HFF-Myc (cell line): ENCODE measurements around the gene TMEM61.
A peak's percentile ranks its signal among the peaks of the same experiment; 100 is the strongest.
"Not testable (repeated sequence)": the region's sequence is repeated elsewhere in the genome, so short reads cannot be mapped to it uniquely, and the experiment has no call there.

Experiments
- DNase-seq: peaks from one replicate; pipeline ENCODE4 v3.0.0-alpha.2; 2011; ENCODE audit warnings: low read depth; ENCODE audit errors: extremely low read depth
- H3K4me3 ChIP-seq: replicated peaks from 2 replicates; pipeline ENCODE4 v1.5.1; 2011; ENCODE audit warnings: low read depth, mild to moderate bottlenecking, control low read depth, low read length
- CTCF ChIP-seq: IDR thresholded peaks from 2 replicates; pipeline ENCODE4 v1.5.1; 2012; ENCODE audit warnings: mild to moderate bottlenecking, low read depth, low read length, control low read depth; ENCODE audit errors: missing control alignments

Gene TMEM61

GRCh38 chr1:54980528-54981241 is at the start of gene TMEM61:
Gene TMEM61, plus strand, starts transcription at chr1:54980628. Its CDS starts 438 bp downstream, at chr1:54981066.
- peak within 1 kb of the TSS; percentile 24 for H3K4me3 ChIP-seq
- DNase-seq, result no peak
- no peak for TF ChIP-seq CTCF

GRCh38 chr1:54931275-54931840 is 49.1 kb upstream of the TMEM61 start:
- no peak for DNase-seq
- no peak overlapping the region for H3K4me3 ChIP-seq
- TF ChIP-seq CTCF, result no peak

GRCh38 chr1:54934081-54934480 is 46.3 kb upstream of the TMEM61 start:
- DNase-seq, result not testable (repeated sequence)

GRCh38 chr1:54934869-54935268 is 45.6 kb upstream of the TMEM61 start:
- peak; percentile 85 for DNase-seq
- no peak for TF ChIP-seq CTCF
- no peak overlapping the region for H3K4me3 ChIP-seq

More at GRCh38 chr1:54934081-54934480, 46.3 kb upstream of the TMEM61 start:
- H3K4me3 ChIP-seq, result not testable (repeated sequence)

- DNase-seq, result no peak
- no peak overlapping the region for H3K4me3 ChIP-seq
- no peak for TF ChIP-seq CTCF
Observed at GRCh38 chr1:54936791-54937190, 43.6 kb upstream of the TMEM61 start.

GRCh38 chr1:54937469-54937868 is 43.0 kb upstream of the TMEM61 start:
- no peak for TF ChIP-seq CTCF
- no peak for DNase-seq
- no peak overlapping the region for H3K4me3 ChIP-seq

- not testable (repeated sequence) for DNase-seq, H3K4me3 ChIP-seq
Observed at GRCh38 chr1:54938955-54939354, 41.5 kb upstream of the TMEM61 start.

GRCh38 chr1:54940042-54940441 is 40.4 kb upstream of the TMEM61 start:
- DNase-seq, result no peak
- no peak overlapping the region for H3K4me3 ChIP-seq
- no peak for TF ChIP-seq CTCF
